ENCODE measurements around the gene OBSCN.

The OBSCN gene

DNA sequence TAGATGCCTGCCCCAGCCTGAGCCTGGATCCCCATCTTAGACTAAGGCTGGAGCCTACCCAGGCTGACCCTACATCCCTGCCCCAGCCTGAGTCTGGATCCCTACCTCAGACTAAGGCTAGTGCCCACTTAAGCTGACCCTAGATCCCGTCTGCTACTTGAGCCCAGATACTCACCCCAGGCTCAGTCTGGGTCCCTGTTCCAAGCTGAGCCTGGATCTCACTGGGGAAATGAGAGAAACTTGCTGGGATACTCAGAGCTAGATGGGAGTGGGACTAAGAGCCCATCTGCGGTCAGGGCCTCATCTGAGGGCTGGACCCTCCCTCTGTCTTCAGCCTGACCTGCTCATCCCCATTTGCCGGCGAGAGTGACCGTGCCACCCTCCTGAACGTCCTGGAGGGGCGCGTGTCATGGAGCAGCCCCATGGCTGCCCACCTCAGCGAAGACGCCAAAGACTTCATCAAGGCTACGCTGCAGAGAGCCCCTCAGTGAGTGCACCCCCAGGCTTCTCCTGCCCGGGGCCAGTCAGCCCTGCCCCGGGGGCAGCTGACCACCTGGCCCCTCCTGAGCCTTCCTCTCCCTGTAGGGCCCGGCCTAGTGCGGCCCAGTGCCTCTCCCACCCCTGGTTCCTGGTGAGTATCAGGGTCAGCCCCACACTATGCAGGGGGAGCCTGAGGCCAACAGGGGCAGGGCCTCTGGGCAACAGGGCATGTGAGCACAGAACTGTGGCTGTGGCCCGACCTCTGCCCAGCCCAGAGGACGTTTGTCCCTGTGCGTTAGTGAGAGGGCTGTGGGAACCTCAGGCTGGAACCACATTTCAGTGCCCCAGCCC, 162.0 kb downstream of the OBSCN start:
- Histone ChIP-seq H3K4me1 (no peaks in the 10 kb centered on the region), H3K36me3 (no peaks in the 10 kb centered on the region), H3K9me3 (no peaks in the 10 kb centered on the region), H3K27me3 (0 out of 2 replicates have a peak, but pooled peaks cover 3% of the 10 kb centered on the region), H3K4me3 (ENCODE audit: low read depth, low read length) (no peak overlapping the region)
- DNase-seq: peak; percentile 7
- TF ChIP-seq, protein P1, sequence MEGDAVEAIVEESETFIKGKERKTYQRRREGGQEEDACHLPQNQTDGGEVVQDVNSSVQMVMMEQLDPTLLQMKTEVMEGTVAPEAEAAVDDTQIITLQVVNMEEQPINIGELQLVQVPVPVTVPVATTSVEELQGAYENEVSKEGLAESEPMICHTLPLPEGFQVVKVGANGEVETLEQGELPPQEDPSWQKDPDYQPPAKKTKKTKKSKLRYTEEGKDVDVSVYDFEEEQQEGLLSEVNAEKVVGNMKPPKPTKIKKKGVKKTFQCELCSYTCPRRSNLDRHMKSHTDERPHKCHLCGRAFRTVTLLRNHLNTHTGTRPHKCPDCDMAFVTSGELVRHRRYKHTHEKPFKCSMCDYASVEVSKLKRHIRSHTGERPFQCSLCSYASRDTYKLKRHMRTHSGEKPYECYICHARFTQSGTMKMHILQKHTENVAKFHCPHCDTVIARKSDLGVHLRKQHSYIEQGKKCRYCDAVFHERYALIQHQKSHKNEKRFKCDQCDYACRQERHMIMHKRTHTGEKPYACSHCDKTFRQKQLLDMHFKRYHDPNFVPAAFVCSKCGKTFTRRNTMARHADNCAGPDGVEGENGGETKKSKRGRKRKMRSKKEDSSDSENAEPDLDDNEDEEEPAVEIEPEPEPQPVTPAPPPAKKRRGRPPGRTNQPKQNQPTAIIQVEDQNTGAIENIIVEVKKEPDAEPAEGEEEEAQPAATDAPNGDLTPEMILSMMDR (IDR thresholded peaks at IDR 0.05; ENCODE audit: low read depth, low read length): no peak

DNA sequence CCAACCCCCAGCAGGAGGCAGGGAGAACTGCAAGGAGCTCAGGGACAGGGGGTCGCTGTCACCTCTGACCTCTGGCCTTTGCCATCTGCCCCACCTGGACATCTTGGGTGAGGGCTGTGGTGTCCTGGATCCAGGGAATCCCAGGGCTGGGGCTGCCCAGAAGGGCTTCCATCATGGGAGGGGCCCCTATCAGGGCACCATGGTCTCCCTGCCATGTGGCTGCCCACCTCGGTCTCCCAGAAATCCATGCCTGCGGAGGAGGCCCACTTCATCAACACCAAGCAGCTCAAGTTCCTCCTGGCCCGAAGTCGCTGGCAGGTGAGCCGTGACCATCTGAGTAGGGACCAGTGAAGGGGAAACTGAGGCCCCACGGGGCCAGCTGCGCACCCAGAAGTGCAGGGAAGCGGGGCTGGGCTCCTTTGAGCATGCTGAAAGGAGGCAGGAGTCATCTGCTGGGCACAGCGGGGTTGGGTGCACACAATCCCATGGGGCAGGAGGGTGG, 162.6 kb downstream of the OBSCN start:
- TF ChIP-seq, protein P1 (IDR thresholded peaks at IDR 0.05; ENCODE audit: low read depth, low read length): no peak
- no peaks in the 10 kb centered on the region for H3K36me3 ChIP-seq
- H3K27me3 ChIP-seq: 0 out of 2 replicates have a peak, but pooled peaks cover 3% of the 10 kb centered on the region
- H3K9me3 ChIP-seq: no peaks in the 10 kb centered on the region
- H3K4me3 ChIP-seq (ENCODE audit: low read depth, low read length): no peak overlapping the region
- DNase-seq: peak; percentile 9
- H3K4me1 ChIP-seq: no peaks in the 10 kb centered on the region

DNA sequence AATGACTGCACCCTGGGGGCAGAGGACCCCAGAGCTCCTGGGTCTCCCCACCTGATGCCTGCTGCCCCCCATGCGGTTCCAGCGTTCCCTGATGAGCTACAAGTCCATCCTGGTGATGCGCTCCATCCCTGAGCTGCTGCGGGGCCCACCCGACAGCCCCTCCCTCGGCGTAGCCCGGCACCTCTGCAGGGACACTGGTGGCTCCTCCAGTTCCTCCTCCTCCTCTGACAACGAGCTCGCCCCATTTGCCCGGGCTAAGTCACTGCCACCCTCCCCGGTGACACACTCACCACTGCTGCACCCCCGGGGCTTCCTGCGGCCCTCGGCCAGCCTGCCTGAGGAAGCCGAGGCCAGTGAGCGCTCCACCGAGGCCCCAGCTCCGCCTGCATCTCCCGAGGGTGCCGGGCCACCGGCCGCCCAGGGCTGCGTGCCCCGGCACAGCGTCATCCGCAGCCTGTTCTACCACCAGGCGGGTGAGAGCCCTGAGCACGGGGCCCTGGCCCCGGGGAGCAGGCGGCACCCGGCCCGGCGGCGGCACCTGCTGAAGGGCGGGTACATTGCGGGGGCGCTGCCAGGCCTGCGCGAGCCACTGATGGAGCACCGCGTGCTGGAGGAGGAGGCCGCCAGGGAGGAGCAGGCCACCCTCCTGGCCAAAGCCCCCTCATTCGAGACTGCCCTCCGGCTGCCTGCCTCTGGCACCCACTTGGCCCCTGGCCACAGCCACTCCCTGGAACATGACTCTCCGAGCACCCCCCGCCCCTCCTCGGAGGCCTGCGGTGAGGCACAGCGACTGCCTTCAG, 163.3 kb downstream of the OBSCN start:
- H3K4me1 ChIP-seq: no peaks in the 10 kb centered on the region
- H3K9me3 ChIP-seq: no peaks in the 10 kb centered on the region
- 0 out of 2 replicates have a peak, but pooled peaks cover 3% of the 10 kb centered on the region for H3K27me3 ChIP-seq
- peak; percentile 26 for DNase-seq
- H3K4me3 ChIP-seq (ENCODE audit: low read depth, low read length): no peak overlapping the region
- no peaks in the 10 kb centered on the region for H3K36me3 ChIP-seq
- TF ChIP-seq, protein P1 (IDR thresholded peaks at IDR 0.05; ENCODE audit: low read depth, low read length): no peak

DNA sequence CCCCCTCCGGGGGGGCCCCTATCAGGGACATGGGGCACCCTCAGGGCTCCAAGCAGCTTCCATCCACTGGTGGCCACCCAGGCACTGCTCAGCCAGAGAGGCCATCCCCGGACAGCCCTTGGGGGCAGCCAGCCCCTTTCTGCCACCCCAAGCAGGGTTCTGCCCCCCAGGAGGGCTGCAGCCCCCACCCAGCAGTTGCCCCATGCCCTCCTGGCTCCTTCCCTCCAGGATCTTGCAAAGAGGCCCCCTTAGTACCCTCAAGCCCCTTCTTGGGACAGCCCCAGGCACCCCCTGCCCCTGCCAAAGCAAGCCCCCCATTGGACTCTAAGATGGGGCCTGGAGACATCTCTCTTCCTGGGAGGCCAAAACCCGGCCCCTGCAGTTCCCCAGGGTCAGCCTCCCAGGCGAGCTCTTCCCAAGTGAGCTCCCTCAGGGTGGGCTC, 163.9 kb downstream of the OBSCN start:
- no peak overlapping the region for H3K4me3 ChIP-seq (ENCODE audit: low read depth, low read length)
- peak; percentile 4 for DNase-seq
- no peaks in the 10 kb centered on the region for H3K36me3 ChIP-seq
- no peaks in the 10 kb centered on the region for H3K9me3 ChIP-seq
- 0 out of 2 replicates have a peak, but pooled peaks cover 3% of the 10 kb centered on the region for H3K27me3 ChIP-seq
- TF ChIP-seq, protein P1 (IDR thresholded peaks at IDR 0.05; ENCODE audit: low read depth, low read length): no peak
- H3K4me1 ChIP-seq: no peaks in the 10 kb centered on the region

DNA sequence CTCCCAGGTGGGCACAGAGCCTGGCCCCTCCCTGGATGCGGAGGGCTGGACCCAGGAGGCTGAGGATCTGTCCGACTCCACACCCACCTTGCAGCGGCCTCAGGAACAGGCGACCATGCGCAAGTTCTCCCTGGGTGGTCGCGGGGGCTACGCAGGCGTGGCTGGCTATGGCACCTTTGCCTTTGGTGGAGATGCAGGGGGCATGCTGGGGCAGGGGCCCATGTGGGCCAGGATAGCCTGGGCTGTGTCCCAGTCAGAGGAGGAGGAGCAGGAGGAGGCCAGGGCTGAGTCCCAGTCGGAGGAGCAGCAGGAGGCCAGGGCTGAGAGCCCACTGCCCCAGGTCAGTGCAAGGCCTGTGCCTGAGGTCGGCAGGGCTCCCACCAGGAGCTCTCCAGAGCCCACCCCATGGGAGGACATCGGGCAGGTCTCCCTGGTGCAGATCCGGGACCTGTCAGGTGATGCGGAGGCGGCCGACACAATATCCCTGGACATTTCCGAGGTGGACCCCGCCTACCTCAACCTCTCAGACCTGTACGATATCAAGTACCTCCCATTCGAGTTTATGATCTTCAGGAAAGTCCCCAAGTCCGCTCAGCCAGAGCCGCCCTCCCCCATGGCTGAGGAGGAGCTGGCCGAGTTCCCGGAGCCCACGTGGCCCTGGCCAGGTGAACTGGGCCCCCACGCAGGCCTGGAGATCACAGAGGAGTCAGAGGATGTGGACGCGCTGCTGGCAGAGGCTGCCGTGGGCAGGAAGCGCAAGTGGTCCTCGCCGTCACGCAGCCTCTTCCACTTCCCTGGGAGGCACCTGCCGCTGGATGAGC, 164.5 kb downstream of the OBSCN start:
- DNase-seq: peak; percentile 5

More for the DNA sequence above, 164.5 kb downstream of the OBSCN start:
- Histone ChIP-seq H3K9me3 (no peaks in the 10 kb centered on the region), H3K4me1 (no peaks in the 10 kb centered on the region), H3K27me3 (0 out of 2 replicates have a peak, but pooled peaks cover 3% of the 10 kb centered on the region), H3K36me3 (no peaks in the 10 kb centered on the region), H3K4me3 (ENCODE audit: low read depth, low read length) (no peak overlapping the region)
- TF ChIP-seq, protein P1 (IDR thresholded peaks at IDR 0.05; ENCODE audit: low read depth, low read length): no peak
